ENCODE data around the gene NLE1.

The NLE1 gene

DNA sequence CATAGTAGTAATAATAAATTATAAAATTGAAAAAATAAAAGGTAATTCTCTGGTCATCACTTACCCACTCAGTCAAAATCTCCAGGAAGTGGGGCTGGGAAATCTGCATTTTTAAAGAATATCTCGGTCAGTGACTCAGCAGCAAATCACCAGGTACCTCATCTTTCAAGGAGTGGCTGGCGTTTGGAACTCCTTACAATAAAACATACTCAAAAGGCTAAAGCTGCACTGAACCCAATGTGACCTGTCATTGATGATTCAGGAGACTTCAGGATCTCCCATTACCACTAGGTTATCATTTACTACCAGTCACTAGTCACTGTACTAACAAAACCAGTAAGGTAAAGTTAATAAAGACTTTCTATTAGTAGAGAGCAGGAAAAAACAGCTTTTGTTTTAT, 57.1 kb downstream of the NLE1 start:
- peak in 1 of 2 donors; percentile 18 for DNase-seq

DNA sequence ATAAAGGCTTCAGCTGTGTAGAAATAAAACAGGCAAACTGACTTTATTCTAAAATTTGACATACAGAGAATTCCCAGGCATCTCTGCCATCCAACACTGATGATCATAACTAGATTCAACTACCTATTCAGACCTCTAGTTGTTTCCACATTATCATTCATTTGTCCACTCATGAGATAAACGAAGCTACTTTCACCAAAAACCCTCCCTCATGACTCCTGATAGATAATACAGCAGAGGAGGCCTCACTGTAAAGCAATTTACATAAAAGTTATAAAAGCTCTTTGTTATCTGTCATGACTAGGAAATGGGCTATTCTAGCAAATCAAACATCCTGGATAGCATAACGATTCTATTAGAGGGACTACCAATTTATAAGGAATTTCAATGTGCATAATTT, 59.0 kb downstream of the NLE1 start:
- DNase-seq, result no peak

DNA sequence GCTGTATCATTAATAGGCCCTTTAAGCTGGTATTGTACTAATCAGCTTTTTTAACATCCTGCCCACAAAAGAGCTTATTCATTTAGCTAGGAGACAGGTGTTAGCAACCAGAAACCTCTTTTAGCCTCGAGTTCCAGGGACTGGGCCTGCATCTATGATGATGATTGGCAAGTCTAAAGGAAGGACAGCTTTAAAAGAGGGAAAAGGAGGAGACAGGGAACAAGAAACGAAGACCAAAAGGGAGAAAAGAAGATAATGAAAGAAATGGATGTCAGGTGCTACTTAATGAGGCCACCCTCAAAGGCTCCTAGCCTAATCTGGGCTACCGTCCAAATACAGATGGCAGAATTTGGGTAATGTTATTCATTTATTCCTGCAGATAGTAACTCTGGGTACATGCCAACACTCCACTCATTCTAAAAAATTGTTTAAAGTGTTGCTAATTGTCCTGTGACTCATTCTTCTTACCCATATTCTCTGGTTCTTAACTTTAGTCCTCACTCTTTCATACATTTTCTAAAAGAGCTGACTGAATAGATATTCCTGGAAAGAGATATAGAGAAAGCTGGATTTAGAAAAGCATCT, 59.9 kb downstream of the NLE1 start:
- DNase-seq, result peak; percentile 20 to 24

DNA sequence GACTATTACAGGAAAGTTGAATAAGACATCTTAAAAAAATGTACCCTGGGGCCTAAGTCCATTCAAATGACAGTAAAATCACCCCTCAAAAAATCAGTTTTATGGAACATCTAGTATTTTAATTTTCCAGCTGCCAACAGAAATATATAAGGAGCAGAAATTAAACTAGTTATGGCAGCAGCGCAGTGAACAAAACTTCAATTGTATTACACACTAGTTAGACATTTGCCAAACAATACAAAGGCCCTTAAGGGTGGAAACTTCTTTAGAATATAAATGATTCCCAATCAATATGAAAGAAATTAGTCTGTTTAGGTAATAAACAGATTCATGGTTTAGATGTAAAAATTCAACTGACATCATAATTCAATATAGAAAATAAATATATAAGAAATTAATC, 60.5 kb downstream of the NLE1 start:
- DNase-seq, result no peak

DNA sequence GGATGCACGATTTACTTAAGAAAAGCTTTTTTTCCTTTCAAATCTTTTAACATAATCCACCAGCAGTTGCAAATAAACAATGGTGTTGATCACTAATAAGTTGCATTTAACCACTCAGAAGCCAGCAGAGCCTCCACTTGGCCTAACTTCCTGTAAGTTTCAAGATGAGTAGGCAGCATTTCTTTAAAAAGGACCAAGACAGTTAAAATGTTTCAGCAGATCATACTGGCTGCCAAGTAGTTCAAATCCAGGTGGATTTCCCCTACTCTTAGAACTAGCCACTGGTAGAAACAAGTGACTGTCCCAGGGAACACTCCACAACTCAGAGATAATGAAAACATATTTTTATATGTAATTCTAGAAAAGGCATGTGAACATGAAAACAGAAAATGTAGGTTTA, 61.6 kb downstream of the NLE1 start:
- DNase-seq, result no peak

DNA sequence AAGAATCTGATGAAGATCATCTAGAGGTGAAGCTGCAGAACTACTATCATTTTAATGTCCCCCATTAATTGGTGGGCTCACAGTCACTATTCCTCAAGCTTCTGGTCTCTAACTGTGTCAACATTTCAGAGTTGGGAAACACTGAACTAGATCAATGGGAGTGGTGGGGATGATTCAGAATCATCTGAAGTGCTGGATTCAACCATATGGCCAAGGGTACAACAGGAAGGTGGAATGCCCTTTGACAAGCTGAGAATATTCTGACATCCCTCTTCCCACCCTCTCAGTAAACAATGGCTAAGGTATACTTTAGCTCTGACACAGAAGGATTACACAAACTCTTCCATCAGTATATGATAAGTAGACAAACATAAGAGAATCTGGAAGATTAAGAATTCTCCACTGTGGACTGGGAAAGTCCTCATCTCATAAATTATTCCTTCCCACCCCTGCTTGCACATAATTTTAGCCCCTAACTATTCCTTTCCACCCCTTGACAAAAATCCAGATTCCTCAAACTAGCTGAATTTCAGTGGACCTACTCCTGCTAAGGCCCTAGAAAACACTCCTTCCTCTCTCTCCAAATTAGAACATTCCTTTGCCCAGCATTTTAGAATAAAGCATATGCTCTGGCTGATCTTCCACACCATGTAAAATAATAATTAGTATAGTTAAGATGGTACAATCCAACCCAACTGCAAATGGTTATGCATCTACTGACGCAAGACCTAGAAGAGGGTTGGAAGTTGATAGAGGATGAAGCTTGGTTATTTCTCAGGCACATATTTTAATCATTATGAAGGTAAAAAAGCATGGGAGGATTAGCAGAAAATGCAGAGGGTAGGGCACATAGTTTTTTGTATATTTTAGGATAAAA, 62.3 kb downstream of the NLE1 start:
- no peak for DNase-seq

All from activated CD4-positive, alpha-beta T cell treated with anti-CD3 and anti-CD28 coated beads for 4 hours (primary cell).